GM23338 (cell line): ENCODE data around the gene TRIM13. TPM values are rescaled to one million over a fixed set of nuclear protein-coding genes. Genes with fewer than 3 reads are reported as not detected.

Source experiments
- ATAC-seq: fragments of 200-7000 bp; cut with Tn5 transposase; 3 replicates; pipeline ENCODE4 v1.9.1; 2020
- DNase-seq: peaks from one replicate; pipeline ENCODE4 v3.0.0-alpha.2; 2015; ENCODE audit warnings: low spot score
- H2AFZ ChIP-seq: fragments of 200-600 bp; sonication (generic); 2 replicates; pipeline ENCODE4 v1.8.0; 2016; ENCODE audit warnings: antibody characterized with exemption, mild to moderate bottlenecking, moderate library complexity
- H3F3A ChIP-seq: fragments of 200-600 bp; sonication (generic); replicated peaks from 2 replicates; pipeline ENCODE4 v1.8.0; 2017; ENCODE audit warnings: antibody characterized with exemption, mixed run types, low read depth
- H3K27ac ChIP-seq: fragments of 200-600 bp; sonication (generic); 2 replicates; pipeline ENCODE4 v1.6.1; 2016; ENCODE audit warnings: low read depth
- H3K27me3 ChIP-seq: fragments of 200-600 bp; sonication (generic); 2 replicates; pipeline ENCODE4 v1.8.0; 2016; ENCODE audit warnings: mild to moderate bottlenecking, mixed run types, moderate library complexity; ENCODE audit not compliant: insufficient read depth
- H3K36me3 ChIP-seq: fragments of 200-600 bp; sonication (generic); 2 replicates; pipeline ENCODE4 v1.8.0; 2016; ENCODE audit warnings: mild to moderate bottlenecking; ENCODE audit not compliant: insufficient read depth
- H3K4me1 ChIP-seq: fragments of 200-600 bp; sonication (generic); 2 replicates; pipeline ENCODE4 v1.8.0; 2016; ENCODE audit warnings: mild to moderate bottlenecking, moderate library complexity; ENCODE audit not compliant: insufficient read depth
- H3K4me2 ChIP-seq: fragments of 200-600 bp; sonication (generic); 2 replicates; pipeline ENCODE4 v1.7.1; 2017; ENCODE audit warnings: mixed run types
- H3K4me3 ChIP-seq: fragments of 200-600 bp; sonication (generic); 2 replicates; pipeline ENCODE4 v1.6.1; 2016; ENCODE audit warnings: mixed run types
- H3K79me2 ChIP-seq: fragments of 200-600 bp; sonication (generic); replicated peaks from 2 replicates; pipeline ENCODE4 v1.8.0; 2017; ENCODE audit warnings: mild to moderate bottlenecking; ENCODE audit not compliant: insufficient read depth
- H3K9me2 ChIP-seq: fragments of 200-600 bp; sonication (generic); 2 replicates; pipeline ENCODE4 v1.8.0; 2017; ENCODE audit not compliant: insufficient read depth
- H4K20me1 ChIP-seq: fragments of 200-600 bp; sonication (generic); replicated peaks from 2 replicates; pipeline ENCODE4 v1.8.0; 2017; ENCODE audit warnings: mild to moderate bottlenecking; ENCODE audit not compliant: insufficient read depth
- H3K27ac Mint-ChIP-seq: 2 replicates; pipeline ENCODE4 v1.8.0; 2020; ENCODE audit warnings: inconsistent platforms, mild to moderate bottlenecking, moderate library complexity, mixed read lengths
- H3K27me3 Mint-ChIP-seq: 3 replicates; pipeline ENCODE4 v1.8.0; 2022; ENCODE audit warnings: low read depth, mild to moderate bottlenecking, moderate library complexity, mixed read lengths, inconsistent platforms; ENCODE audit not compliant: insufficient read depth, poor library complexity
- H3K36me3 Mint-ChIP-seq: 3 replicates; pipeline ENCODE4 v1.8.0; 2021; ENCODE audit warnings: low read depth, mild to moderate bottlenecking, inconsistent platforms, moderate library complexity, mixed read lengths
- H3K4me1 Mint-ChIP-seq: 3 replicates; pipeline ENCODE4 v1.8.0; 2020; ENCODE audit warnings: mild to moderate bottlenecking, inconsistent platforms, mixed read lengths
- H3K4me3 Mint-ChIP-seq: 3 replicates; pipeline ENCODE4 v1.8.0; 2021; ENCODE audit warnings: moderate library complexity, mild to moderate bottlenecking, inconsistent platforms, mixed read lengths
- H3K9me3 Mint-ChIP-seq: 3 replicates; pipeline ENCODE4 v1.8.0; 2020; ENCODE audit warnings: moderate library complexity, mild to moderate bottlenecking, inconsistent platforms, mixed read lengths
- ETS1 ChIP-seq: IDR thresholded peaks from 2 replicates; pipeline ENCODE4 v1.6.1; 2016; ENCODE audit warnings: antibody characterized with exemption
- EZH2 ChIP-seq: fragments of 200-600 bp; sonication (generic); IDR thresholded peaks from one replicate; pipeline ENCODE4 v1.8.0; 2017; ENCODE audit warnings: antibody characterized with exemption, mild to moderate bottlenecking, low read depth; ENCODE audit not compliant: unreplicated experiment
- EZH2phosphoT487 ChIP-seq: fragments of 200-600 bp; sonication (generic); IDR thresholded peaks from one replicate; pipeline ENCODE4 v1.8.1; 2018; ENCODE audit warnings: antibody characterized with exemption; ENCODE audit not compliant: unreplicated experiment
- POLR2AphosphoS5 ChIP-seq: IDR thresholded peaks from 2 replicates; pipeline ENCODE4 v1.6.1; 2016; ENCODE audit warnings: antibody characterized with exemption, low read depth
- REST ChIP-seq: IDR thresholded peaks from one replicate; pipeline ENCODE4 v1.6.1; 2018; ENCODE audit warnings: antibody characterized with exemption; ENCODE audit not compliant: unreplicated experiment
- ZNF462 ChIP-seq: fragments of 250-450 bp; sonication (Bioruptor Pico); IDR thresholded peaks from 2 replicates; pipeline ENCODE4 v1.5.0; 2020; ENCODE audit warnings: mild to moderate bottlenecking, moderate library complexity
- polyA plus RNA-seq: library from polyadenylated mRNA; unstranded; fragments of >200 nt; fragmentation: Nextera tagmentation; extraction: Ambion mirVana; gene quantifications from 2 replicates; pipeline ENCODE4 v1.2.1, GENCODE V29; 2016
- total RNA-seq: library from RNA; depleted of rRNA; stranded (reverse); fragments of >200 nt; shearing (Covaris generic); gene quantifications from 2 replicates; pipeline ENCODE4 v1.2.3, GENCODE V29; 2014
- TF ChIP-seq, protein P1 (sequence below), 2 experiments: fragments of 200-600 bp in 1 of 2; sonication (generic) in 1 of 2; conservative IDR thresholded peaks; 2 replicates each; pipeline versions ENCODE4 v1.5.1 to v1.6.1; 2016 to 2017; ENCODE audit warnings: antibody characterized with exemption in 2 of 2, low read depth in 2 of 2, mild to moderate bottlenecking in 2 of 2, moderate library complexity in 1 of 2

TRIM13 gene
- total and polyA plus RNA-seq, 2 experiments from 2014 or later = 23.0 to 25.3 TPM

DNA sequence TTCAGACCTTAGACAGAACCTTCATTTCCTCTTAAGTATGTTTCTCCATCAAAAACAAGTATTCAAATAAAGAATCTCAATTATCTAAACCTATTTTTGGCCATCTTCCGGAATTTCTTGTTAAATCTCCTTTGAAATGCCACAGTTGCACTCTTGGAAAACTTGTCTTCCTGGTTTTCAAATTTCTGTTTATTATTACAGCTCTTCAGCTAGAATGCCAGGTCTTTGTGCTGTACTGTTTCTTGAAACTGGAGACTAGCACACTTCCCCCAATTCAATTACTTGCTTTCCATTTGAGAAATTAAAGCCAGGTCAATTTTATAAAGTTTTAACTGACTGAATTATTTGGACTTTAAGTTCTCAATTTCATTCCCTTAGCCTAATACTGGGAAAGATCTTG is 28.6 kb downstream of the TRIM13 start (continued):
- TF ChIP-seq ZNF462 (CRISPR knock-in tag) = no peak

DNA sequence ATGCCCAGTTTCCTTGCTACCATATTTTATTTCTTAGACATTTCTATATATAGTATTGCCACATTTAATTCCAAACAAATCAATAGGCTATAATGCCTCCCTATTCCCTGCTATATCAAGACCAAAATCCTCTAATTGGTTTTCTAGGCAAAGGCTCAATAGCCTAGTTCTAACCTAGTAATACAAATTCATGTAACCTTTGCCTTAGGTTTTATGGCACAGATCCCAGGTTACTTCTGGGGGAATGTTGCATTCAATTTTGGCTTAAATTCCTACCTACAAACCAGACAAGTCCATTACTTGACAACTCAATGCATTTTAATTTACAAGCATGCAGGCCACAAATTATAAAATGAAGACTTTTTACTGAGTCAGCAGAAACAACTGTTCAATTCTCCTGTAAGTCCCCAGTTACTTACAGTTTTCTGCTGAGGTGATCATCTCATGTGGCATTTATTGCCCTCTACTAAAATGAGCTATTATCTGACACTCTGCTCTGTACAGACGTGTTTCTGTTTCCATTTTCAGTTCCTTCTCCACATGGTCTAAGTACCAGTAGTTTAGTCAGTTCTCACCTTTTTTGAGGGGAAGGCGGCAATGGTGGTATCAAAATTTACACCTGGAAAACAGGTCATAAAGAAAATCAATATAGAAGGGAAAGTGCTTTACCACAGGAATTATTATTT is 30.1 kb downstream of the TRIM13 start:
- H3K27ac Mint-ChIP-seq = no peak overlapping the region

More for the DNA sequence above, 30.1 kb downstream of the TRIM13 start:
- Mint-ChIP-seq H3K36me3 (no peaks in the 10 kb centered on the region), H3K9me3 (no peaks in the 10 kb centered on the region), H3K4me3 (no peak overlapping the region), H3K4me1 (peaks cover 9% of the 10 kb centered on the region), H3K27me3 (no peaks in the 10 kb centered on the region)
- DNase-seq (no peak), ATAC-seq (no peak)
- H3K79me2 ChIP-seq = no peaks in the 10 kb centered on the region
- no peaks in the 10 kb centered on the region for H3K36me3 ChIP-seq
- H3K4me1 ChIP-seq = peaks cover 7% of the 10 kb centered on the region
- no peaks in the 10 kb centered on the region for H3K27me3 ChIP-seq
- TF ChIP-seq POLR2AphosphoS5 = no peak
- no peak for TF ChIP-seq ETS1
- no peak for TF ChIP-seq EZH2
- TF ChIP-seq, protein P1, sequence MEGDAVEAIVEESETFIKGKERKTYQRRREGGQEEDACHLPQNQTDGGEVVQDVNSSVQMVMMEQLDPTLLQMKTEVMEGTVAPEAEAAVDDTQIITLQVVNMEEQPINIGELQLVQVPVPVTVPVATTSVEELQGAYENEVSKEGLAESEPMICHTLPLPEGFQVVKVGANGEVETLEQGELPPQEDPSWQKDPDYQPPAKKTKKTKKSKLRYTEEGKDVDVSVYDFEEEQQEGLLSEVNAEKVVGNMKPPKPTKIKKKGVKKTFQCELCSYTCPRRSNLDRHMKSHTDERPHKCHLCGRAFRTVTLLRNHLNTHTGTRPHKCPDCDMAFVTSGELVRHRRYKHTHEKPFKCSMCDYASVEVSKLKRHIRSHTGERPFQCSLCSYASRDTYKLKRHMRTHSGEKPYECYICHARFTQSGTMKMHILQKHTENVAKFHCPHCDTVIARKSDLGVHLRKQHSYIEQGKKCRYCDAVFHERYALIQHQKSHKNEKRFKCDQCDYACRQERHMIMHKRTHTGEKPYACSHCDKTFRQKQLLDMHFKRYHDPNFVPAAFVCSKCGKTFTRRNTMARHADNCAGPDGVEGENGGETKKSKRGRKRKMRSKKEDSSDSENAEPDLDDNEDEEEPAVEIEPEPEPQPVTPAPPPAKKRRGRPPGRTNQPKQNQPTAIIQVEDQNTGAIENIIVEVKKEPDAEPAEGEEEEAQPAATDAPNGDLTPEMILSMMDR (conservative IDR thresholded peaks at IDR 0.05; ENCODE audit: low read depth in 2 of 2) = no peak
- no peak for TF ChIP-seq REST
- TF ChIP-seq EZH2phosphoT487 = no peak
- H4K20me1 ChIP-seq = no peaks in the 10 kb centered on the region
- H3F3A ChIP-seq = no peaks in the 10 kb centered on the region
- no peak overlapping the region for H3K4me3 ChIP-seq
- no peaks in the 10 kb centered on the region for H3K9me2 ChIP-seq
- H3K27ac ChIP-seq = no peak overlapping the region
- H3K4me2 ChIP-seq = no peak overlapping the region
- H2AFZ ChIP-seq = no peak overlapping the region
